Mammary epithelial cell (primary cell): ENCODE results near the gene RNF169.

Source experiments
- CTCF ChIP-seq, 2 donors: IDR thresholded peaks in 1 of 2; conservative IDR thresholded peaks in 1 of 2; 2 replicates each; pipeline ENCODE4 v1.5.1; 2011 to 2012; ENCODE audit warnings: inconsistent platforms in 2 of 2, low read length in 2 of 2, mild to moderate bottlenecking in 2 of 2, control low read depth in 1 of 2, low read depth in 1 of 2; ENCODE audit not compliant: insufficient read depth in 1 of 2; ENCODE audit errors: extremely low read depth in 1 of 2
- EZH2 ChIP-seq: IDR thresholded peaks from 2 replicates; pipeline ENCODE4 v1.6.1; 2012; ENCODE audit warnings: low read length, inconsistent platforms, borderline replicate concordance

GRCh38 chr11:74707182-74707581, 41.5 kb upstream of the RNF169 start:
- TF ChIP-seq CTCF (conservative IDR thresholded peaks at IDR 0.05 in 1 of 2, IDR thresholded peaks at IDR 0.05 in 1 of 2; ENCODE audit: extremely low read depth in 1 of 2, insufficient read depth in 1 of 2, low read depth in 1 of 2, low read length in 2 of 2) (no peak), EZH2 (no peak)
